Trophoblast cell (in vitro differentiated cells and primary cell): ENCODE data around the gene RARA. TPM values are rescaled to one million over a fixed set of nuclear protein-coding genes. Genes with fewer than 3 reads are reported as not detected.
A peak's percentile ranks its signal among the peaks of the same experiment; 100 is the strongest.

Source experiments
- DNase-seq, 2 donors: peaks; one replicate each; pipeline ENCODE4 v3.0.0-alpha.2; 2016
- H2AFZ ChIP-seq: 2 replicates; pipeline ENCODE4 v1.6.1; 2013; ENCODE audit warnings: low read length, moderate library complexity, mild to moderate bottlenecking; ENCODE audit not compliant: insufficient read depth, poor library complexity
- H2AK5ac ChIP-seq: 2 replicates; pipeline ENCODE4 v1.6.1; 2013; ENCODE audit warnings: mild to moderate bottlenecking, low read length
- H2BK120ac ChIP-seq: 2 replicates; pipeline ENCODE4 v1.6.1; 2013; ENCODE audit warnings: low read length, mild to moderate bottlenecking, moderate library complexity; ENCODE audit not compliant: insufficient read depth, poor library complexity
- H2BK12ac ChIP-seq: 2 replicates; pipeline ENCODE4 v1.6.1; 2013; ENCODE audit warnings: mild to moderate bottlenecking, low read length, moderate library complexity
- H2BK5ac ChIP-seq: 2 replicates; pipeline ENCODE4 v1.6.1; 2013; ENCODE audit warnings: low read length, low read depth, moderate library complexity, mild to moderate bottlenecking; ENCODE audit not compliant: poor library complexity
- H3K14ac ChIP-seq: 2 replicates; pipeline ENCODE4 v1.6.1; 2013; ENCODE audit warnings: mild to moderate bottlenecking, low read length
- H3K18ac ChIP-seq: 2 replicates; pipeline ENCODE4 v1.6.1; 2013; ENCODE audit warnings: mild to moderate bottlenecking, low read length
- H3K23ac ChIP-seq: 2 replicates; pipeline ENCODE4 v1.6.1; 2013; ENCODE audit warnings: low read length
- H3K27ac ChIP-seq: 2 replicates; pipeline ENCODE4 v1.5.1; 2013; ENCODE audit warnings: low read depth, mild to moderate bottlenecking, inconsistent platforms, low read length, moderate library complexity
- H3K27me3 ChIP-seq: 2 replicates; pipeline ENCODE4 v1.6.1; 2013; ENCODE audit warnings: inconsistent platforms, mild to moderate bottlenecking, low read length, moderate library complexity; ENCODE audit not compliant: insufficient read depth
- H3K36me3 ChIP-seq, 2 experiments: 1 replicate in 1 of 2; 2 replicates in 1 of 2; pipeline ENCODE4 v1.6.1; 2013; ENCODE audit warnings: low read length in 2 of 2, mild to moderate bottlenecking in 2 of 2, moderate library complexity in 1 of 2; ENCODE audit not compliant: insufficient read depth in 2 of 2, control insufficient read depth in 1 of 2
- H3K4ac ChIP-seq: 2 replicates; pipeline ENCODE4 v1.6.1; 2013; ENCODE audit warnings: low read depth, mild to moderate bottlenecking, low read length, moderate library complexity
- H3K4me1 ChIP-seq, 2 experiments: 1 replicate in 1 of 2; 2 replicates in 1 of 2; pipeline ENCODE4 v1.6.1; 2013; ENCODE audit warnings: low read length in 2 of 2, mild to moderate bottlenecking in 2 of 2, moderate library complexity in 1 of 2; ENCODE audit not compliant: insufficient read depth in 2 of 2, control insufficient read depth in 1 of 2
- H3K4me2 ChIP-seq: 2 replicates; pipeline ENCODE4 v1.6.1; 2013; ENCODE audit warnings: inconsistent platforms, mild to moderate bottlenecking, low read length, moderate library complexity
- H3K4me3 ChIP-seq: 2 replicates; pipeline ENCODE4 v1.5.1; 2013; ENCODE audit warnings: mild to moderate bottlenecking, low read depth, low read length, inconsistent platforms
- H3K79me1 ChIP-seq: one replicate; pipeline ENCODE4 v1.6.1; 2013; ENCODE audit warnings: low read length
- H3K79me2 ChIP-seq: 2 replicates; pipeline ENCODE4 v1.6.1; 2013; ENCODE audit warnings: low read length, mild to moderate bottlenecking; ENCODE audit not compliant: control insufficient read depth, insufficient read depth, poor library complexity
- H3K9ac ChIP-seq: 2 replicates; pipeline ENCODE4 v1.6.1; 2013; ENCODE audit warnings: mild to moderate bottlenecking, low read length
- H3K9me3 ChIP-seq: 2 replicates; pipeline ENCODE4 v1.6.1; 2013; ENCODE audit warnings: low read depth, mild to moderate bottlenecking, control low read depth, inconsistent platforms, low read length; ENCODE audit not compliant: insufficient read depth
- H4K12ac ChIP-seq: 2 replicates; pipeline ENCODE4 v1.6.1; 2013; ENCODE audit warnings: low read depth, mild to moderate bottlenecking, low read length, moderate library complexity
- H4K8ac ChIP-seq: 2 replicates; pipeline ENCODE4 v1.6.1; 2013; ENCODE audit warnings: low read depth, mild to moderate bottlenecking, low read length, moderate library complexity
- H4K91ac ChIP-seq: one replicate; pipeline ENCODE4 v1.6.1; 2013; ENCODE audit warnings: low read depth, mild to moderate bottlenecking, low read length, moderate library complexity
- WGBS: extraction: QIAGEN DNeasy Blood & Tissue Kit; methylation state at CpG from one replicate; pipeline ENCODE4 v1.1.7; 2013; ENCODE audit warnings: missing lambda C conversion rate; ENCODE audit not compliant: insufficient read length, insufficient coverage; ENCODE audit errors: extremely low coverage; 5-methylcytosine and 5-hydroxymethylcytosine counted together
- polyA plus RNA-seq: library from polyadenylated mRNA; stranded (reverse); fragments of 200-250 nt; gene quantifications from 2 replicates; pipeline ENCODE4 v1.2.3, GENCODE V29; 2013

RARA gene
- polyA plus RNA-seq: 15.0 and 15.5 TPM in 2 replicates

DNA sequence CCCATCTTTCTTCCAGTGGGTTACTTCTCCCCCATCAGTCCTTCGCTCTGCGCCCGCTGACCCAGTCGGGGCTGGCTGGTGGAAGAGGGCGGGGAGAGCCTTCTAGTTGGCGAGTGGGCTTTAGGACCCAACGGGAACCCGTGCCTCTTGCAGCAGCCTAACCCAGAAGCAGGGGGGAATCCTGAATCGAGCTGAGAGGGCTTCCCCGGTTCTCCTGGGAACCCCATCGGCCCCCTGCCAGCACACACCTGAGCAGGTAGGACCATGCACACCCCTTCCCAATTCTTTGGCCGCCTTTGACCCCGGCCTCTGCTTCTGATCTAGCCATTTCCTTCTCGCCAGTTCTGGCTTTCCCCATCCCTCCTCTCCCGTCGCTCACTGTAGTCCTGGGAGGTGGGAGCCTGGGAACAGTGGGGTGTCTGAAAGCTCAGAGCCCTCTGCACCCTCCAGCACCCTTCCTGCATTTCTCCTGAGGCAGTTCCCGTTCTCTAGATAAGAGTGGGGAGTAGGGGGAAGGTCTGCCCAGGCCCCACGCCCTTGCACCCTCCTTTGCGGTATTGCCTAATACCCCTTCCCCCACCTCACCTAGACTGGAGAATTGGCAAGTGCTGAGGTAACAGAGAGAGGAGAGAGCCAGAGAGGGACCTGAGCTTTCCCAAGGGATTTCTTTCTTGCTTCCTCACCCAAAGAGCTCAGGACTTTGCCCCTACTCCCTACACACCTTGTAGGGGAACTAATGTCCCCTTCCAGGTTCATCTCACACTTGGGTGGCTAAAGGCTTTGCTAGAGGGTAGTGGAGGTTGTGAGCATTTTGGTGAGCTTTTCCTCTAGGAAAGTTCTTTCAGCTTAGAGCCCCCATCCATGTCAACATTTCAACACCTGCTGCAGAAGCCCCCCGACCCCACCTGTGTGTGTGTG, at the start of gene RARA:
RARA (plus strand) TSS at position 150 of the 918 bp plus-strand sequence. CDS start 22,039 bp downstream, outside the sequence.
- peaks cover 21 to 26% of the 10 kb centered on the region in 2 experiments for H3K4me1 ChIP-seq

DNA sequence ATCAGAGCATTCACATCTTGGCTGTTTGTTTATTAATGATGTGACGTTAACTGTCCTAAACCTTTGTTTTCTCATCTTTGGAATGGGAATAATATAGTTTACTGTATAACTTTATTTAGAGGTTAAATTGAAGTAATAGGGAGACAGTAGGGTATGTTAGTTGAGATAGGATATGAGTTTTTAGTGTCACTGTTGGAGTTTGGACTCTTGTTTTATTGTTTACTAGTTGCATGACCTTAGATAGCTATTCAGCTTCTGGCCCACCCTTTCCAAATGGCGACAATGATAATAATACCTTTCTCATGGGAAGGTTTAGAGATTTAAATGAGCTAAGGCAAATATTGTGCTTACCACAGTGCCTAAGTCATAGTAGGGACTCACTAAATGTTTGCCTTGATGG, 49.5 kb upstream of the RARA start:
- H4K8ac ChIP-seq: no peak overlapping the region
- WGBS: no CpG with 5 or more reads among the region's 2 CpGs
- H3K27me3 ChIP-seq: no peaks in the 10 kb centered on the region
- no peak overlapping the region for H3K4me2 ChIP-seq
- peaks cover 33 to 39% of the 10 kb centered on the region in 2 experiments for H3K36me3 ChIP-seq
- H4K12ac ChIP-seq: no peak overlapping the region
- no peak overlapping the region for H3K27ac ChIP-seq
- H2BK5ac ChIP-seq: no peak overlapping the region
- H3K9me3 ChIP-seq: no peaks in the 10 kb centered on the region
- no peak overlapping the region for H2BK12ac ChIP-seq
- DNase-seq: no peak
- H3K18ac ChIP-seq: no peak overlapping the region
- no peak overlapping the region for H3K14ac ChIP-seq
- no peak overlapping the region for H3K23ac ChIP-seq
- no peaks in the 10 kb centered on the region for H3K79me2 ChIP-seq
- no peak overlapping the region for H4K91ac ChIP-seq
- no peak overlapping the region for H2AK5ac ChIP-seq
- no peak overlapping the region for H3K9ac ChIP-seq
- no peaks in the 10 kb centered on the region for H3K4me1 ChIP-seq
- no peak overlapping the region for H2BK120ac ChIP-seq
- no peak overlapping the region for H2AFZ ChIP-seq
- H3K79me1 ChIP-seq: no peaks in the 10 kb centered on the region
- H3K4me3 ChIP-seq: no peak overlapping the region
- H3K4ac ChIP-seq: no peak overlapping the region

More for the DNA sequence above, at the start of gene RARA:
- Histone ChIP-seq H2AFZ (peak within 1 kb of the TSS; percentile 14), H3K9ac (no peak within 1 kb of the TSS), H3K9me3 (no peaks in the 10 kb centered on the region), H3K27ac (no peak within 1 kb of the TSS), H3K18ac (peak within 1 kb of the TSS; percentile 44), H3K27me3 (no peaks in the 10 kb centered on the region), H2BK5ac (no peak within 1 kb of the TSS), H4K8ac (peak within 1 kb of the TSS; percentile 5), H3K4ac (no peak within 1 kb of the TSS), H4K91ac (peak within 1 kb of the TSS; percentile 51), H2AK5ac (no peak within 1 kb of the TSS), H2BK120ac (peak within 1 kb of the TSS; percentile 52), H3K4me2 (peak within 1 kb of the TSS; percentile 75), H2BK12ac (no peak within 1 kb of the TSS), H3K14ac (peak within 1 kb of the TSS; percentile 50), H3K36me3 (no peaks in the 10 kb centered on the region), H4K12ac (no peak within 1 kb of the TSS), H3K79me1 (peaks cover 4% of the 10 kb centered on the region), H3K4me3 (peak within 1 kb of the TSS; percentile 56), H3K79me2 (no peaks in the 10 kb centered on the region), H3K23ac (no peak within 1 kb of the TSS)
- peak in 1 of 2 donors; percentile 55 for DNase-seq
- WGBS: no CpG with 5 or more reads among the region's 20 CpGs

DNA sequence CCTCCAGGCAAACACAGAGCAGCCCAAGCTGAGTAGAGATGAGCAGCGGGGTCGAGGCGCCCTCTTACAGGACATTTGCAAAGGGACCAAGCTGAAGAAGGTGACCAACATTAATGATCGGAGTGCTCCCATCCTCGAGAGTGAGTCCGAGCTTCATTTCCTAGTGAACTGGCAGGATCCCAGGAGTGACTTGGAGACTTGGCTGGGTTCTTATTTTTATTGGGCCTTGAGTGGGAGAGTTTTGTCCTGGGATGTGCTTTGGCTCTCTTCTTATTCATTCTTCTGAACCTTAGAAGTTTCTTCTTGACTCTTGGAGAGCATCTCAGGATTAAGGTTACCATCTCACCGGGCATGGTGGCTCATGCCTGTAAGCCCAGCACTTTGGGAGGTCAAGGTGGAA, 48.5 kb upstream of the RARA start:
- H3K4me1 ChIP-seq: no peaks in the 10 kb centered on the region
- H3K36me3 ChIP-seq: peaks cover 38 to 46% of the 10 kb centered on the region in 2 experiments
- no peak overlapping the region for H3K23ac ChIP-seq
- no peak overlapping the region for H2AK5ac ChIP-seq
- H3K18ac ChIP-seq: no peak overlapping the region
- no CpG with 5 or more reads among the region's 7 CpGs for WGBS
- no peak overlapping the region for H2BK12ac ChIP-seq
- no peak overlapping the region for H3K4me2 ChIP-seq
- no peak overlapping the region for H3K14ac ChIP-seq
- H4K91ac ChIP-seq: no peak overlapping the region
- H4K8ac ChIP-seq: no peak overlapping the region
- no peak overlapping the region for H4K12ac ChIP-seq
- no peaks in the 10 kb centered on the region for H3K79me2 ChIP-seq
- no peak overlapping the region for H3K4ac ChIP-seq
- H2AFZ ChIP-seq: no peak overlapping the region
- H2BK5ac ChIP-seq: no peak overlapping the region
- no peaks in the 10 kb centered on the region for H3K9me3 ChIP-seq
- H3K27ac ChIP-seq: no peak overlapping the region
- H3K4me3 ChIP-seq: no peak overlapping the region
- H2BK120ac ChIP-seq: no peak overlapping the region
- no peaks in the 10 kb centered on the region for H3K79me1 ChIP-seq
- no peak for DNase-seq
- no peak overlapping the region for H3K9ac ChIP-seq
- H3K27me3 ChIP-seq: no peaks in the 10 kb centered on the region

DNA sequence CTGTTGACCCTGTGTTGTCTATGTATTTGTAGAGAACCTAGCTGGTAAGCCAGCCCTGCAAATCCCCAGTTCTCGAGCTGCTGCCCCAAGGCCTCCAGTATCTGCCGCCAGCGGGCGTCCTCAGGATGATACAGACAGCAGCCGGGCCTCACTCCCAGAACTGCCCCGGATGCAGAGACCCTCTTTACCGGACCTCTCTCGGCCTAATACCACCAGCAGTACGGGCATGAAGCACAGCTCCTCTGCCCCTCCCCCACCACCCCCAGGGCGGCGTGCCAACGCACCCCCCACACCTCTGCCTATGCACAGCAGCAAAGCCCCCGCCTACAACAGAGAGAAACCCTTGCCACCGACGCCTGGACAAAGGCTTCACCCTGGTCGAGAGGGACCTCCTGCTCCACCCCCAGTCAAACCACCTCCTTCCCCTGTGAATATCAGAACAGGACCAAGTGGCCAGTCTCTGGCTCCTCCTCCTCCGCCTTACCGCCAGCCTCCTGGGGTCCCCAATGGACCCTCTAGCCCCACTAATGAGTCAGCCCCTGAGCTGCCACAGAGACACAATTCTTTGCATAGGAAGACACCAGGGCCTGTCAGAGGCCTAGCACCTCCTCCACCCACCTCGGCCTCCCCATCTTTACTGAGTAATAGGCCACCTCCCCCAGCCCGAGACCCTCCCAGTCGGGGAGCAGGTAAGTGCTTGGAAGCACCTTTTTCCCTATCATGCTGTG, 44.4 kb upstream of the RARA start:
- no peak overlapping the region for H3K4ac ChIP-seq
- no peak overlapping the region for H3K23ac ChIP-seq
- no peak overlapping the region for H4K91ac ChIP-seq
- no peak overlapping the region for H4K8ac ChIP-seq
- H3K79me1 ChIP-seq: no peaks in the 10 kb centered on the region
- no peak overlapping the region for H2BK12ac ChIP-seq
- no peak overlapping the region for H4K12ac ChIP-seq
- no peaks in the 10 kb centered on the region for H3K27me3 ChIP-seq
- H3K18ac ChIP-seq: no peak overlapping the region
- no peak overlapping the region for H2AFZ ChIP-seq
- H2AK5ac ChIP-seq: no peak overlapping the region
- no peak overlapping the region for H2BK5ac ChIP-seq
- H3K36me3 ChIP-seq: peaks cover 28 to 46% of the 10 kb centered on the region in 2 experiments
- DNase-seq: no peak
- H3K14ac ChIP-seq: no peak overlapping the region
- H3K79me2 ChIP-seq: no peaks in the 10 kb centered on the region
- H3K4me3 ChIP-seq: no peak overlapping the region
- WGBS: no CpG with 5 or more reads among the region's 21 CpGs
- H3K9me3 ChIP-seq: no peaks in the 10 kb centered on the region
- no peak overlapping the region for H3K27ac ChIP-seq
- no peaks in the 10 kb centered on the region for H3K4me1 ChIP-seq
- H2BK120ac ChIP-seq: no peak overlapping the region
- H3K4me2 ChIP-seq: no peak overlapping the region
- no peak overlapping the region for H3K9ac ChIP-seq
